Spleen (tissue), 3 donors: ENCODE results near the gene ZNF605.

Experiments
- POLR2A ChIP-seq, 3 donors: fragments of 450-650 bp; IDR thresholded peaks; one replicate each; pipeline ENCODE4 v1.5.1; 2017; ENCODE audit warnings: antibody characterized with exemption in 3 of 3, mild to moderate bottlenecking in 1 of 3
- POLR2AphosphoS5 ChIP-seq, 3 donors: sonication (generic); formaldehyde crosslinking; IDR thresholded peaks; one replicate each; pipeline ENCODE4 v1.5.1; 2017; ENCODE audit warnings: antibody characterized with exemption in 3 of 3

GRCh38 chr12:132881818-132882217 is 74.3 kb downstream of the ZNF605 start:
- TF ChIP-seq POLR2AphosphoS5 (IDR thresholded peaks at IDR 0.05) (no peak), POLR2A (IDR thresholded peaks at IDR 0.05) (no peak)
